SK-N-MC (cell line): Measurements from ENCODE around the gene TPRA1.

ENCODE experiments used
- DNase-seq: peaks from one replicate; pipeline ENCODE4 v3.0.0-alpha.2; 2011; ENCODE audit warnings: low read depth, low spot score
- H3K27ac ChIP-seq: fragments of 200-600 bp; sonication (generic); 2 replicates; pipeline ENCODE4 v1.5.1; 2016; ENCODE audit warnings: mixed run types
- H3K36me3 ChIP-seq: fragments of 200-600 bp; sonication (generic); 2 replicates; pipeline ENCODE4 v1.6.1; 2017; ENCODE audit warnings: antibody characterized with exemption, low read length, mixed read lengths; ENCODE audit not compliant: insufficient read depth
- H3K4me3 ChIP-seq: fragments of 200-600 bp; sonication (generic); 2 replicates; pipeline ENCODE4 v1.5.1; 2016
- H3K9ac ChIP-seq: fragments of 200-600 bp; sonication (generic); 2 replicates; pipeline ENCODE4 v1.8.0; 2017; ENCODE audit warnings: mixed run types, mixed read lengths; ENCODE audit not compliant: insufficient read length
- H3K9me3 ChIP-seq: fragments of 200-600 bp; sonication (generic); 2 replicates; pipeline ENCODE4 v1.6.1; 2017; ENCODE audit warnings: low read depth, mild to moderate bottlenecking, antibody characterized with exemption, low read length, moderate library complexity, mixed read lengths
- EZH2 ChIP-seq: fragments of 200-600 bp; sonication (generic); IDR thresholded peaks from one replicate; pipeline ENCODE4 v1.6.1; 2017; ENCODE audit warnings: antibody characterized with exemption
- FOXP2 ChIP-seq: optimal IDR thresholded peaks from 2 replicates; pipeline ENCODE3; 2011; ENCODE audit warnings: mild to moderate bottlenecking, moderate library complexity; ENCODE audit not compliant: insufficient read depth; ENCODE audit errors: extremely low read length, control extremely low read depth
- POLR2AphosphoS5 ChIP-seq: IDR thresholded peaks from 2 replicates; pipeline ENCODE4 v1.6.1; 2012; ENCODE audit warnings: mild to moderate bottlenecking, low read depth, low read length, borderline replicate concordance

The TPRA1 gene

DNA sequence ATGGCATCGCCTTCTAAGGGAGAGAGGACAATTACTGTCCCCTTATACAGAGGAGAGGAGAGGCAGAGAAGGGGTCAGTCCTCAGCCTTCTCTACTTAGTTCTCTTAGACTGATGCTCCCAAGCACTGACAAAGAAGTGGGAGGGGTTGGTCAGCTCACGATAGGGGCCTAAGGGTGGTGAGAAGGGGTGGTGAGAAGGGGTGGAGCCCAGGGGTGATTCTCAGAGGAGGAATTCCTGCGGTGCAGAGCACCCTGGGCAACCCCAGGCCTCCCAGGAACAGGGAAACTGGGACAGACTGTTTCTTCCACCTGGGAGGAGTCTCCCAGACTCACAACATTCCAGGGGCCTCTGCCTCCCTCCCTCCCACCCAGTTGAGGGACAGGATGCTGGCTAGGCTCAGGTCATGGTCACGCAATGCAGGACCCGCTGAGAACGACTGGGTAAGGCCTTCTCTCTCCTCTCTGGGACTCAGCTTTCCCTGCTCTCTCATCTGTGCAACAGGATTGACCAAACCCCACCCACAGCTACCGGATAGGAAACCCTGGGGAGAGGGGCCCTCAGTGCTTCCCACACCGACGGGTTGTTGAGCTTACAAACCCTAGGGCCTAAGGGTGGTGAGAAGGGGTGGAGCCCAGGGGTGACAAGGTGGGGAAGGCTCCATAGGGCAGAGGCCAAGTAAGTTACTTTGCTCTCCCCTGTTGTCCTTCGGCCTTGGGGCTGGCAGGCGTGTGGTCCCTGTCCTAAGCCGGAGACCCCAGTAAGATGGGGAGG is 1.5 kb downstream of the TPRA1 start:
- DNase-seq = no peak
- Histone ChIP-seq H3K4me3 (peak overlapping the region; percentile 99), H3K9ac (peak overlapping the region; percentile 95), H3K9me3 (no peaks in the 10 kb centered on the region), H3K36me3 (no peaks in the 10 kb centered on the region), H3K27ac (no peak overlapping the region)
- TF ChIP-seq FOXP2 (no peak), POLR2AphosphoS5 (no peak), EZH2 (no peak)

DNA sequence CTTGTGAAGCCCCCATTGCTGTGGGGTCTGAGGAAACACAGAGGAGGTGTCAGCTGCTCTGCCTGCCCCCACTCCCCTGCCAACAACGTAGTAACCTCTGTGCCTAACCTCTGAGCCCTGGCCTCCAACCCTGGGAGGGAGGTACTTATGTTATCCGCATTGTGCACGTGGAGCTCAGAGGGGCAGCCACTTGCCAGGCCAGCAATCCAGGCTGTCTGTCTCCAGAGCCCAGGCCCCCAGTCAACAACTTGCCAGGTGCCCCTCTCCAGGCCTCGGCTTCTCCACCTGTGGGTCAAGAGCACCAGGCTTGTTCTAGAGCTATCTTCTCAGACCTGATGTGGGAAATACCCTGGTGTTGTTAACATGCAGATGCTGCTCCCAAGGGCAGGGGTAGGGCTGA is 2.7 kb downstream of the TPRA1 start:
- H3K9ac ChIP-seq = no peak overlapping the region
- no peak for DNase-seq
- H3K4me3 ChIP-seq = no peak overlapping the region
- TF ChIP-seq EZH2 (no peak), POLR2AphosphoS5 (no peak)
- H3K36me3 ChIP-seq = no peaks in the 10 kb centered on the region
- no peak overlapping the region for H3K27ac ChIP-seq
- no peaks in the 10 kb centered on the region for H3K9me3 ChIP-seq

DNA sequence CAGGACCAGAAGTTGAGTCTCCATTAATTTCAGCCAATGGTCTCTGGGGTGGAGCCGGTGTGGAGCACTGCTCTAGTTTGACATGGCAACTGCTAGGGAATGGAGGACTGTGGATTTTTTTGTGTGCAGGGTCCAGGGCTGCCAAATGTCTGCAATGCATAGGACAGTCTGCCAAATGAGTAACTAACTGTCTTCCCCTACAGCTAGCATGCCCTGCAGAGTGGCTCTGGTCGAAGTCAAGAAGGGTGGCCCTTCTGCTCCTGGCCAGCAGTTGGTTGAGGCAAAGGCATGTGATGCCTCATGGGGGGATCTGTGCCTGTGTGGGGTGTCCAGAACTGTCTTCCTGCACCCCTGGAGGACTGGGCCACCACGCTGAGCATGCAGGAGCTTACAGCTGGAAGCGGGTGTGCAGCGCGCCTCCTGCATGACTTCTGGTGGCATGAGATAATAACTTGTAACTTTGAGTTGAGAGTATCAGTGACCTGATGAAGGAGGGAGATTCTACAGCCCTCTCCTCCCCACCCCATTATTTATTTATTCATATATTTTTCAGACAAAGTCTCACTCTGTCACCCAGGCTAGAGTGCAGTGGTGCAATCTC is 4.6 kb downstream of the TPRA1 start:
- Histone ChIP-seq H3K9me3 (no peaks in the 10 kb centered on the region), H3K4me3 (no peak overlapping the region), H3K9ac (no peak overlapping the region), H3K36me3 (no peaks in the 10 kb centered on the region), H3K27ac (no peak overlapping the region)
- TF ChIP-seq FOXP2 = no peak
- TF ChIP-seq POLR2AphosphoS5 = no peak
- no peak for TF ChIP-seq EZH2
- no peak for DNase-seq

DNA sequence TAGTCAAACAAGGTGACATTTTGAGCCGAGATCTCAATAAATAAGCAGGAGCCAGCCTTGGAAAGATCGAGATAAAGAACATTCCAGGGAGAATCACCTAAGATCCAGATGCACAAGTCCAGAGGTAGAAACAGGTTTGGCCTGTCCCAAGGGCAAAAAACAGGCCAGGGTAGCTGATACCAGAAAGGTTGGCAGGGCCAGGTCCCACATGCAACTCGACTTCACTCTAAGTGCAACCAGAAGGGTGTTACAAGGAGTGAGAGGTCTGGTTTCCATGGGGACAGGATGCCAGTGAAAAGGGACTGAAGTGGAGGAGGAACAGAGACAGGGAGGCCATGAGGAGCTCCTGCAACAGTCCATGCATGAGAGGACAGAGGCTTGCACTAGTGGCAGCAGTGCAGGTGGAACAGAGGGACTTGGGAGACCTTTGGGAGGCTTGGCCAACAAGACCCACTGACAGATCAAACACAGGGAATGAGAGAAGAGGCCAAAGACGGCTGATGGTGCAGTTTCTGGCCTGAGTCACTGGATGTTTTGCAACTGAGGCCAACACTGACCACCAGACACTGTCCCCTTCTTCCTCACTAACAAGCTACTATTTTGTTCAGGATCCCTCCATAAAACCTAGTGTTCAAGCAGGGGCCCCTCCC is 5.2 kb downstream of the TPRA1 start:
- TF ChIP-seq POLR2AphosphoS5 (no peak), EZH2 (no peak), FOXP2 (no peak)
- H3K9ac ChIP-seq = no peak overlapping the region
- H3K9me3 ChIP-seq = no peaks in the 10 kb centered on the region
- H3K4me3 ChIP-seq = no peak overlapping the region
- DNase-seq = no peak
- no peak overlapping the region for H3K27ac ChIP-seq
- H3K36me3 ChIP-seq = no peaks in the 10 kb centered on the region

DNA sequence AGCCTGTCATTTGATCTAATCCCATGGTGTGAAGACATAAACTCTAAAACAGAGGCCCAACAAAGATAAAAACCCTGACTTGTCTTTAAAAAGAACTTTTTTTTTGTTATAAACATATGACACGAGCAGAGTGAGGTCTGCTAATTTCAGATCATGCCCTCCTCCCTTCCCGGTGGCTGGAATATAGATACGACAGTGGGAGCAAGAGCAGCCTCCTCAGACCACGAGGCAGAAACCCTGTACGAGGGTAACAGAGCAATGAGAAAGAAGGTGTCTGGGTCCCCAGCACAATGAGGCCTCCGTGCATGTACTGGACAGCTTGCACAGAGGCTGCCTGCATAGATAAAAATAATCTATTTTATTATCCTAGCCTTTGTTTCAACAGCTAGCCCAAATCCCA is 5.8 kb downstream of the TPRA1 start:
- Histone ChIP-seq H3K27ac (no peak overlapping the region), H3K9me3 (no peaks in the 10 kb centered on the region), H3K4me3 (no peak overlapping the region), H3K9ac (no peak overlapping the region), H3K36me3 (no peaks in the 10 kb centered on the region)
- TF ChIP-seq FOXP2 = no peak
- TF ChIP-seq EZH2 = no peak
- no peak for TF ChIP-seq POLR2AphosphoS5
- no peak for DNase-seq

DNA sequence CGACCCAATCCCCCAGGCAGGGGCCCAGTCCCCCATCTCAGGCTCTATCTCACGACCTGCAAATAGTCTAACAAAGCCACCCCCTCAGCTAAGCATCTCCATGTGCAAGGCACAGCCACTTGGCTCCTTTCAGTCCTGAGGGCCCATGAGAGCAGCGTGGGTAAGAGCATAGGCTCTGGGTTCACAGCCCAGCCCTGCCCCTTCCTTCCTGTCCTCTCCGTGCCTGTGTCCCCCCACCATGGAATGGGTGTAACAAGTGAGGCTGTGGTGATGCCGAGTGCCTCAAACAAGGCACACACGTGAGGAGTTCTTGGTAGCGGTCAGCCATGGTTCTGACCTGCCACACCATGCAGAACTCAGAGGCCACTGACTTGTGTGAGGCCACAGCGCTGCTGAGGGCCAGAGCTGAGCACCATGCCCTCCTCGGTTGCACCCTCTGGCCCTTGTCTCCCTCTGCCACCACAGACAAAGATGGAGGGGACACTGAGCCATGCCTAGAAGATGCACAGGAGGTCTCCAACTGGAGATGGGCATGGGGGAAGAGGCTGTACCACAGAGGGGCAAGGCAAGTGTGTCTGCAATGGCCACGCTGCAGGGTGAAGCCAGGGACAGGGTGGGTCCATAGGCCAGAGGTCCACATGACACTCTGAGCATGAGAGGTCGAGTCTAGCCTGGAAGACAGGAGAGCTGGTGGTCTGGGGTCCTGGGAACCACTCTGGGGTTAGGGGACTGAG is 10.0 kb downstream of the TPRA1 start:
- TF ChIP-seq POLR2AphosphoS5 = no peak
- no peak for TF ChIP-seq FOXP2
- TF ChIP-seq EZH2 = no peak
- H3K27ac ChIP-seq = no peak overlapping the region
- no peak overlapping the region for H3K9ac ChIP-seq
- no peaks in the 10 kb centered on the region for H3K36me3 ChIP-seq
- no peaks in the 10 kb centered on the region for H3K9me3 ChIP-seq
- no peak overlapping the region for H3K4me3 ChIP-seq
- no peak for DNase-seq

DNA sequence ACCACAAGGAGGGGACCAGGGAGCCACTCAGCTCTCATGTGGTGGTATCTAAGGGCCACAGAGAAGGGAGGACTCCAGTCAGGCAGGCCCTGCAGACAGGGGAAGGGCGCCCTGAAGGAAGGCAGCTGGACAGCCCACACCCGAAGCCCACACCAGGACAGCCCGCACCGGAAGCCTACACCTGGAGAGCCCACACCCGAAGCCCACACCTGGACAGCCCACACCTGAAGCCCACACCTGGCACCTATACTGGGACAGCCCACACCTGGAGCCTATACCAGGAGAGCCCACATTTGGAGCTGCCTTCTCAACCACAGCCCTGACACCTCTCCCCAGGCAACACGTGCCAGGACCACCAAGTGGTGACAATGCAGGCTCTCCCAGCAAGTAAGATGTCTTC is 11.7 kb downstream of the TPRA1 start:
- DNase-seq = no peak
- Histone ChIP-seq H3K9me3 (no peaks in the 10 kb centered on the region), H3K27ac (no peak overlapping the region), H3K36me3 (peaks cover 9% of the 10 kb centered on the region), H3K9ac (no peak overlapping the region), H3K4me3 (no peak overlapping the region)
- TF ChIP-seq POLR2AphosphoS5 (no peak), FOXP2 (no peak), EZH2 (no peak)

DNA sequence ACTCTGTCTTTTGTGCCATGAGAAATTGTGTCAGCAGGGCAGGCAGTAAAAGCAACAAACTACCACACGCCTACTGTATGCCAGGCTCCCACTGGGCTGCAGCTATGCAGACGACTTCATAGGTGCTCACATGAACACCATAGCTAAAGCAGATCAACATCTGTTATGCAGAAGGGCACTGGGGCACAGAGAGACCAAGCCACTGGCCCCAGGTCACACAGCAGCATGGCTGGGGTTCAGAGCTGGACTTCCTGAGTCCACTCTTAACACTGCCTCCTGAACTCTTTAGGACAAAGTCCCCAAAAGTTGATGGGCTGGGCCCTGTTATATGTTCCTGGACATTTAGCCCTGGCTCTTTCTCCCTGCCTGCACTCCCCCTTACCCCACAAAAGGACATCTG is 12.4 kb downstream of the TPRA1 start:
- TF ChIP-seq POLR2AphosphoS5 (no peak), FOXP2 (no peak), EZH2 (no peak)
- no peak for DNase-seq
- H3K9me3 ChIP-seq = no peaks in the 10 kb centered on the region
- H3K4me3 ChIP-seq = no peak overlapping the region
- H3K9ac ChIP-seq = no peak overlapping the region
- no peak overlapping the region for H3K27ac ChIP-seq
- peaks cover 12% of the 10 kb centered on the region for H3K36me3 ChIP-seq
